Keratinocyte (primary cell): ENCODE measurements around the gene ADAM22.

Source experiments
- CTCF ChIP-seq, 3 experiments: IDR thresholded peaks in 1 of 3; conservative IDR thresholded peaks in 1 of 3; optimal IDR thresholded peaks in 1 of 3; 2 replicates in 2 of 3; 3 replicates in 1 of 3; pipeline versions ENCODE3 to v1.5.1; 2011; ENCODE audit warnings: low read length in 3 of 3, mild to moderate bottlenecking in 3 of 3, moderate library complexity in 2 of 3, control low read depth in 1 of 3, inconsistent platforms in 1 of 3; ENCODE audit not compliant: insufficient read depth in 2 of 3; ENCODE audit errors: extremely low read depth in 1 of 3
- EZH2 ChIP-seq: IDR thresholded peaks from one replicate; pipeline ENCODE4 v1.6.1; 2012; ENCODE audit warnings: inconsistent platforms, mild to moderate bottlenecking, low read length, moderate library complexity

- peak in 2 of 3 experiments; percentile 18 to 43 for TF ChIP-seq CTCF (optimal IDR thresholded peaks at IDR 0.05 in 1 of 3, IDR thresholded peaks at IDR 0.05 in 1 of 3, conservative IDR thresholded peaks at IDR 0.05 in 1 of 3; ENCODE audit: extremely low read depth in 1 of 3, insufficient read depth in 2 of 3, low read length in 3 of 3)
- no peak for TF ChIP-seq EZH2
Measured at GRCh38 chr7:88111140-88111743, 177.2 kb downstream of the ADAM22 start.
